ENCODE results near the gene COL20A1.

COL20A1 gene

DNA sequence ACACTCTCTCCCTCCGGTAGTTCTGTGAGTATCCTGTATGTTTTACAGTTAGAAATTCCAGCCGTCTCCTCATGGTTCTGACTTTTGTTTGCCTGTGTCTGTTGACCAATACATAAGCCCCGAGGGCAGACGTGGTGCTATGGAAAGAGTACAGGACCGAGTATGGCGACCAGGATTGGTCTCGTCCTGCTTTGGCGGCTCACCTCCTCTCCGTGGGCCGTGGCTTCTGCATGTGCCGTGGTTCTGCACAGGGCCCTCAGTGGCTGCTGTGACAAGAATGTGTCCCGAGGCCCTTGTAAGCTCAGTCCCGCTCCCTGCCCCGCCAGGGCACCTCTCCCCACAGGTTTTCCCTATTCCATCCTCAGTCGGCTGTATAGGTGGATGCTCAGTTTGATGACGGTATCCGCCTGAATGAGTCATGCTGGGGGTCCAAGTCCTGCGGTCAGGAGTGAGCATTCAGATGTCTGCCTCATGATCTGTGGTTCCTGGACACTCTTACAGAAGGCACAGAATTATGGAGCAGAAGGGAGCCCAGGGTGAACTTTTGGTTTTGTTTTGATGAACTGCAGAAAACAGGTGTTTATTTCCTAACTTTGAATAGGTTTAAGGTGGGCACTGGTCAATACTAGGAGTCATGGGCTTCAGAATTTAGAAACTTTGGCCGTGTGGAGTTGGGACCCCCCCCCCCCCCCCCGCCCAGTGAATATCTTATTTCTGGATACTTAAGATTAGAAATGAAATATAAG, 19.2 kb upstream of the COL20A1 start (continued):
- TF ChIP-seq ZFP41 (tag by site-specific recombination; IDR thresholded peaks at IDR 0.05; ENCODE audit: borderline replicate concordance) (no peak), ZNF350 (tag by site-specific recombination; IDR thresholded peaks at IDR 0.05) (no peak), BCL11B (tag by site-specific recombination; IDR thresholded peaks at IDR 0.05; ENCODE audit: low read depth) (no peak), GLI2 (tag by site-specific recombination; IDR thresholded peaks at IDR 0.05; ENCODE audit: borderline replicate concordance, low read depth) (no peak), ZBTB17 (tag by site-specific recombination; IDR thresholded peaks at IDR 0.05) (peak; percentile 70), SP7 (tag by site-specific recombination; IDR thresholded peaks at IDR 0.05) (peak; percentile 21; the same call in 1 of the 2 replicates), ZNF121 (tag by site-specific recombination; IDR thresholded peaks at IDR 0.05) (no peak), ZNF239 (tag by site-specific recombination; IDR thresholded peaks at IDR 0.05) (no peak), SCRT1 (tag by site-specific recombination; IDR thresholded peaks at IDR 0.05; ENCODE audit: borderline replicate concordance) (no peak), ZNF112 (tag by site-specific recombination; IDR thresholded peaks at IDR 0.05) (no peak), EGR2 (tag by site-specific recombination; IDR thresholded peaks at IDR 0.05; ENCODE audit: low read depth) (no peak), YY2 (tag by site-specific recombination; IDR thresholded peaks at IDR 0.05) (no peak), ZNF394 (tag by site-specific recombination; IDR thresholded peaks at IDR 0.05; ENCODE audit: borderline replicate concordance) (no peak)
- TF ChIP-seq, protein P1, sequence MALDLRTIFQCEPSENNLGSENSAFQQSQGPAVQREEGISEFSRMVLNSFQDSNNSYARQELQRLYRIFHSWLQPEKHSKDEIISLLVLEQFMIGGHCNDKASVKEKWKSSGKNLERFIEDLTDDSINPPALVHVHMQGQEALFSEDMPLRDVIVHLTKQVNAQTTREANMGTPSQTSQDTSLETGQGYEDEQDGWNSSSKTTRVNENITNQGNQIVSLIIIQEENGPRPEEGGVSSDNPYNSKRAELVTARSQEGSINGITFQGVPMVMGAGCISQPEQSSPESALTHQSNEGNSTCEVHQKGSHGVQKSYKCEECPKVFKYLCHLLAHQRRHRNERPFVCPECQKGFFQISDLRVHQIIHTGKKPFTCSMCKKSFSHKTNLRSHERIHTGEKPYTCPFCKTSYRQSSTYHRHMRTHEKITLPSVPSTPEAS (tag by site-specific recombination; IDR thresholded peaks at IDR 0.05): no peak
- TF ChIP-seq, protein P2, sequence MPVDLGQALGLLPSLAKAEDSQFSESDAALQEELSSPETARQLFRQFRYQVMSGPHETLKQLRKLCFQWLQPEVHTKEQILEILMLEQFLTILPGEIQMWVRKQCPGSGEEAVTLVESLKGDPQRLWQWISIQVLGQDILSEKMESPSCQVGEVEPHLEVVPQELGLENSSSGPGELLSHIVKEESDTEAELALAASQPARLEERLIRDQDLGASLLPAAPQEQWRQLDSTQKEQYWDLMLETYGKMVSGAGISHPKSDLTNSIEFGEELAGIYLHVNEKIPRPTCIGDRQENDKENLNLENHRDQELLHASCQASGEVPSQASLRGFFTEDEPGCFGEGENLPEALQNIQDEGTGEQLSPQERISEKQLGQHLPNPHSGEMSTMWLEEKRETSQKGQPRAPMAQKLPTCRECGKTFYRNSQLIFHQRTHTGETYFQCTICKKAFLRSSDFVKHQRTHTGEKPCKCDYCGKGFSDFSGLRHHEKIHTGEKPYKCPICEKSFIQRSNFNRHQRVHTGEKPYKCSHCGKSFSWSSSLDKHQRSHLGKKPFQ (tag by site-specific recombination; IDR thresholded peaks at IDR 0.05): no peak
- TF ChIP-seq, protein P3, sequence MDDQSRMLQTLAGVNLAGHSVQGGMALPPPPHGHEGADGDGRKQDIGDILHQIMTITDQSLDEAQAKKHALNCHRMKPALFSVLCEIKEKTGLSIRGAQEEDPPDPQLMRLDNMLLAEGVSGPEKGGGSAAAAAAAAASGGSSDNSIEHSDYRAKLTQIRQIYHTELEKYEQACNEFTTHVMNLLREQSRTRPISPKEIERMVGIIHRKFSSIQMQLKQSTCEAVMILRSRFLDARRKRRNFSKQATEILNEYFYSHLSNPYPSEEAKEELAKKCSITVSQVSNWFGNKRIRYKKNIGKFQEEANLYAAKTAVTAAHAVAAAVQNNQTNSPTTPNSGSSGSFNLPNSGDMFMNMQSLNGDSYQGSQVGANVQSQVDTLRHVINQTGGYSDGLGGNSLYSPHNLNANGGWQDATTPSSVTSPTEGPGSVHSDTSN (CRISPR knock-in tag; IDR thresholded peaks at IDR 0.05): no peak
- TF ChIP-seq, protein P4, sequence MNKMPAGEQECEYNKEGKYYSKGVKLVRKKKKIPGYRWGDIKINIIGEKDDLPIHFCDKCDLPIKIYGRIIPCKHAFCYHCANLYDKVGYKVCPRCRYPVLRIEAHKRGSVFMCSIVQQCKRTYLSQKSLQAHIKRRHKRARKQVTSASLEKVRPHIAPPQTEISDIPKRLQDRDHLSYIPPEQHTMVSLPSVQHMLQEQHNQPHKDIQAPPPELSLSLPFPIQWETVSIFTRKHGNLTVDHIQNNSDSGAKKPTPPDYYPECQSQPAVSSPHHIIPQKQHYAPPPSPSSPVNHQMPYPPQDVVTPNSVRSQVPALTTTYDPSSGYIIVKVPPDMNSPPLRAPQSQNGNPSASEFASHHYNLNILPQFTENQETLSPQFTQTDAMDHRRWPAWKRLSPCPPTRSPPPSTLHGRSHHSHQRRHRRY (tag by site-specific recombination; IDR thresholded peaks at IDR 0.05): no peak
- TF ChIP-seq, protein P5, sequence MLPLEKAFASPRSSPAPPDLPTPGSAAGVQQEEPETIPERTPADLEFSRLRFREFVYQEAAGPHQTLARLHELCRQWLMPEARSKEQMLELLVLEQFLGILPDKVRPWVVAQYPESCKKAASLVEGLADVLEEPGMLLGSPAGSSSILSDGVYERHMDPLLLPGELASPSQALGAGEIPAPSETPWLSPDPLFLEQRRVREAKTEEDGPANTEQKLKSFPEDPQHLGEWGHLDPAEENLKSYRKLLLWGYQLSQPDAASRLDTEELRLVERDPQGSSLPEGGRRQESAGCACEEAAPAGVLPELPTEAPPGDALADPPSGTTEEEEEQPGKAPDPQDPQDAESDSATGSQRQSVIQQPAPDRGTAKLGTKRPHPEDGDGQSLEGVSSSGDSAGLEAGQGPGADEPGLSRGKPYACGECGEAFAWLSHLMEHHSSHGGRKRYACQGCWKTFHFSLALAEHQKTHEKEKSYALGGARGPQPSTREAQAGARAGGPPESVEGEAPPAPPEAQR (tag by site-specific recombination; IDR thresholded peaks at IDR 0.05): no peak
- TF ChIP-seq, protein P6, sequence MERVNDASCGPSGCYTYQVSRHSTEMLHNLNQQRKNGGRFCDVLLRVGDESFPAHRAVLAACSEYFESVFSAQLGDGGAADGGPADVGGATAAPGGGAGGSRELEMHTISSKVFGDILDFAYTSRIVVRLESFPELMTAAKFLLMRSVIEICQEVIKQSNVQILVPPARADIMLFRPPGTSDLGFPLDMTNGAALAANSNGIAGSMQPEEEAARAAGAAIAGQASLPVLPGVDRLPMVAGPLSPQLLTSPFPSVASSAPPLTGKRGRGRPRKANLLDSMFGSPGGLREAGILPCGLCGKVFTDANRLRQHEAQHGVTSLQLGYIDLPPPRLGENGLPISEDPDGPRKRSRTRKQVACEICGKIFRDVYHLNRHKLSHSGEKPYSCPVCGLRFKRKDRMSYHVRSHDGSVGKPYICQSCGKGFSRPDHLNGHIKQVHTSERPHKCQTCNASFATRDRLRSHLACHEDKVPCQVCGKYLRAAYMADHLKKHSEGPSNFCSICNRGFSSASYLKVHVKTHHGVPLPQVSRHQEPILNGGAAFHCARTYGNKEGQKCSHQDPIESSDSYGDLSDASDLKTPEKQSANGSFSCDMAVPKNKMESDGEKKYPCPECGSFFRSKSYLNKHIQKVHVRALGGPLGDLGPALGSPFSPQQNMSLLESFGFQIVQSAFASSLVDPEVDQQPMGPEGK (tag by site-specific recombination; IDR thresholded peaks at IDR 0.05): peak; percentile 63
- TF ChIP-seq, protein P7, sequence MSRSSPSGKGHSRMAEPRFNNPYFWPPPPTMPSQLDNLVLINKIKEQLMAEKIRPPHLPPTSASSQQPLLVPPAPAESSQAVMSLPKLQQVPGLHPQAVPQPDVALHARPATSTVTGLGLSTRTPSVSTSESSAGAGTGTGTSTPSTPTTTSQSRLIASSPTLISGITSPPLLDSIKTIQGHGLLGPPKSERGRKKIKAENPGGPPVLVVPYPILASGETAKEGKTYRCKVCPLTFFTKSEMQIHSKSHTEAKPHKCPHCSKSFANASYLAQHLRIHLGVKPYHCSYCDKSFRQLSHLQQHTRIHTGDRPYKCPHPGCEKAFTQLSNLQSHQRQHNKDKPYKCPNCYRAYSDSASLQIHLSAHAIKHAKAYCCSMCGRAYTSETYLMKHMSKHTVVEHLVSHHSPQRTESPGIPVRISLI (tag by site-specific recombination; IDR thresholded peaks at IDR 0.05): no peak
- TF ChIP-seq, protein P8, sequence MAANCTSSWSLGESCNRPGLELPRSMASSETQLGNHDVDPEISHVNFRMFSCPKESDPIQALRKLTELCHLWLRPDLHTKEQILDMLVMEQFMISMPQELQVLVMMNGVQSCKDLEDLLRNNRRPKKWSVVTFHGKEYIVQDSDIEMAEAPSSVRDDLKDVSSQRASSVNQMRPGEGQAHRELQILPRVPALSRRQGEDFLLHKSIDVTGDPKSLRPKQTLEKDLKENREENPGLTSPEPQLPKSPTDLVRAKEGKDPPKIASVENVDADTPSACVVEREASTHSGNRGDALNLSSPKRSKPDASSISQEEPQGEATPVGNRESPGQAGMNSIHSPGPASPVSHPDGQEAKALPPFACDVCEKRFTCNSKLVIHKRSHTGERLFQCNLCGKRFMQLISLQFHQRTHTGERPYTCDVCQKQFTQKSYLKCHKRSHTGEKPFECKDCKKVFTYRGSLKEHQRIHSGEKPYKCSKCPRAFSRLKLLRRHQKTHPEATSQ (tag by site-specific recombination; IDR thresholded peaks at IDR 0.05): no peak
- TF ChIP-seq, protein P9, sequence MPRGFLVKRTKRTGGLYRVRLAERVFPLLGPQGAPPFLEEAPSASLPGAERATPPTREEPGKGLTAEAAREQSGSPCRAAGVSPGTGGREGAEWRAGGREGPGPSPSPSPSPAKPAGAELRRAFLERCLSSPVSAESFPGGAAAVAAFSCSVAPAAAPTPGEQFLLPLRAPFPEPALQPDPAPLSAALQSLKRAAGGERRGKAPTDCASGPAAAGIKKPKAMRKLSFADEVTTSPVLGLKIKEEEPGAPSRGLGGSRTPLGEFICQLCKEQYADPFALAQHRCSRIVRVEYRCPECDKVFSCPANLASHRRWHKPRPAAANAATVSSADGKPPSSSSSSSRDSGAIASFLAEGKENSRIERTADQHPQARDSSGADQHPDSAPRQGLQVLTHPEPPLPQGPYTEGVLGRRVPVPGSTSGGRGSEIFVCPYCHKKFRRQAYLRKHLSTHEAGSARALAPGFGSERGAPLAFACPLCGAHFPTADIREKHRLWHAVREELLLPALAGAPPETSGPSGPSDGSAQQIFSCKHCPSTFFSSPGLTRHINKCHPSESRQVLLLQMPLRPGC (tag by site-specific recombination; IDR thresholded peaks at IDR 0.05): peak; percentile 26; the same call in 1 of the 2 replicates

Measured in HEK293 (cell line).